Astrocyte of the cerebellum (primary cell): ENCODE results near the gene GLA.
A peak's percentile ranks its signal among the peaks of the same experiment; 100 is the strongest.

Source experiments
- DNase-seq: peaks from one replicate; pipeline ENCODE4 v3.0.0-alpha.2; 2011; ENCODE audit warnings: low read depth
- H3K4me3 ChIP-seq: 2 replicates; pipeline ENCODE4 v1.5.1; 2011; ENCODE audit warnings: mild to moderate bottlenecking, low read depth, low read length, moderate library complexity
- in situ Hi-C: cut with HindIII; loops from 2 replicates; pipeline ENCODE4 v1.10.0; 2017; ENCODE audit warnings: low sequenced_read_pairs
- TF ChIP-seq, protein P1 (sequence below): IDR thresholded peaks from 2 replicates; pipeline ENCODE4 v1.5.1; 2012; ENCODE audit warnings: low read length, low read depth, moderate library complexity, mild to moderate bottlenecking; ENCODE audit errors: missing control alignments

GLA gene

DNA sequence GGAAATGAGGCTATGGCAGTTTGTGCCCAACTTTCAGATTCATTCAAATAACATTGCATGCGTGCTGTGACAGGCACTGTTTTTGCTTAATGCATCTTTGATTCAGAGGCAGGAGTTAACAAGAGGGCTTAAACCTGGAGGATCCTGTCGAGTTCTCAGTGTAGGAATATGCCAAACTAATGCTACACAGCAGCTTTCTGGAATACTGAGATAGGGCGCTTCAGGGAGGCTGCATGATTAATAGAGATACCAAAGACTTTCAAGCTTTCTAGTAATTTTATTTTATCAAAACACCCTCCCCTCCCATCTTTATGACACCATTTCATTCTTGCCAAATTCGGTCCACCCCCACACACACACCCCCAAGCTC, 58.5 kb downstream of the GLA start:
- in situ Hi-C loops: no loop called here
- no peak for DNase-seq
- H3K4me3 ChIP-seq: peak overlapping the region; percentile 72
- TF ChIP-seq, protein P1, sequence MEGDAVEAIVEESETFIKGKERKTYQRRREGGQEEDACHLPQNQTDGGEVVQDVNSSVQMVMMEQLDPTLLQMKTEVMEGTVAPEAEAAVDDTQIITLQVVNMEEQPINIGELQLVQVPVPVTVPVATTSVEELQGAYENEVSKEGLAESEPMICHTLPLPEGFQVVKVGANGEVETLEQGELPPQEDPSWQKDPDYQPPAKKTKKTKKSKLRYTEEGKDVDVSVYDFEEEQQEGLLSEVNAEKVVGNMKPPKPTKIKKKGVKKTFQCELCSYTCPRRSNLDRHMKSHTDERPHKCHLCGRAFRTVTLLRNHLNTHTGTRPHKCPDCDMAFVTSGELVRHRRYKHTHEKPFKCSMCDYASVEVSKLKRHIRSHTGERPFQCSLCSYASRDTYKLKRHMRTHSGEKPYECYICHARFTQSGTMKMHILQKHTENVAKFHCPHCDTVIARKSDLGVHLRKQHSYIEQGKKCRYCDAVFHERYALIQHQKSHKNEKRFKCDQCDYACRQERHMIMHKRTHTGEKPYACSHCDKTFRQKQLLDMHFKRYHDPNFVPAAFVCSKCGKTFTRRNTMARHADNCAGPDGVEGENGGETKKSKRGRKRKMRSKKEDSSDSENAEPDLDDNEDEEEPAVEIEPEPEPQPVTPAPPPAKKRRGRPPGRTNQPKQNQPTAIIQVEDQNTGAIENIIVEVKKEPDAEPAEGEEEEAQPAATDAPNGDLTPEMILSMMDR: no peak

DNA sequence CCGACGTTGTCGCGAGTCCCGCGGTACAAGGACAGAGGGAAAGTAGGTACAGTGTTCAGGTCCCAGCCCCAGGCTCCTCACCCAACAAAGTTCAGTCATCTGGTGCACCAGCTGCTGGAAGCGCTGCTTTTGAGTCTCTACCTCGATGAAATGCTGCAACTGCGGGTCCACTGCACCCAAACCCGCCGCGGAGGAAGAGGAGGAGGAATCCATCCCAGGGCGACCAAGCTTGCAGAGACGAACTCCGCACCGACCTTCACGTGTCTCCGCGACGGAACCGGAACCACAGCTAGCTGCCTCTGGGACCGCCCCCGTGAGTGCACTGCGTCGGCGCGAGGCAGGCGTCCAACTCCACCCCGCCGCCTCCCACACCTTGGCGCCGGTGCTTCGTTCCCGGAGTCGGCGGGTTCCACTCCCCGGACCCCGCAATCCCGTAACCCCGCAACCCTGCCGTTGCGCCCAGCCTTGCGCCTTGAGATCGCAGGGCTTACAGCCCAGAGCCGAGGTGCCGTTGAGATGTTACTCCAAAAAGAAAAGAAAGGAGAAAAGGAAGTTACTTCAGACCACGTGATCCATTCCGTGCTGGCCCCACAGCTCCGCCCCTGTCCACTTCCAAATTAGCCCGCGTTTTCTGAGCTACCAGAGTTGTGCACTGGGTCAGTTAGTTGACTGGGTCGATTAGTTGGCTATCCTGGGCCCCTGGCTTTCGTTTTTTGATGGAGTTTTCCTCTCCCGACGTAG, 59.1 kb downstream of the GLA start, which contains the start of gene TIMM8A:
TSS of gene TIMM8A (minus strand) at position 291 of the 741 bp plus-strand sequence. CDS start at position 213, 78 bp downstream.
- TF ChIP-seq, protein P1: no peak
- DNase-seq: no peak
- in situ Hi-C loops: no loop called here
- H3K4me3 ChIP-seq: peak within 1 kb of the TSS; percentile 72

DNA sequence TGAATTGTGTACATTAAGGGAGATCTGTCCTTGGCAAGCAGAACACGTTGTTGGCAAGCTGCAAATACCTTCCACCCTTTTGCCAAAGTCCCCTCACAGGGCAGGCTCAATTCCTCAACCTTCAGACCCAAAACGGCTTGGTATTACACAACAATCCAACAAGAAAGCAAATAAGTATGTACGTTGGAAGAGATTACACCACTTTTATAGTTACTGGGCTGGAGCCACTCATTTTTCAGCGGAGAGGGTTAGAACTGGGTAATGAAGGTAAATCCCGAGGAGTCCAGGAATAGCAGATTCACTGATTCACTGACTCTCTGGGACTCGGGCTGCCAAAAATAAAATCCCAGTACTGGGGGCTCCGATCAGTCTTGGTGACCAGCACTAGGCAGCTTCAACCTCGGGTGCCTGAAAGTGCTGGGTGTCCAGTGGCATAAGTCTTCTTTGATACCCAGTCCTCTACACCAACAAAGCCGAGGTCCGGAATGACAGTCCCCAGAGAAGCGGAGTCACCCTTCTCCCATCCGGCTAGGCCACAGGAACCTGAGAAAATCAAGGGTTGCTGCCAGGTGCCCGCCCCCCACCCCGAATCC, 59.8 kb downstream of the GLA start:
- H3K4me3 ChIP-seq: peak overlapping the region; percentile 72
- in situ Hi-C loops: no loop called here
- DNase-seq: no peak
- TF ChIP-seq, protein P1: no peak
